HEK293T (cell line): ENCODE measurements around the gene KCNH1.

Experiments used
- CTCF ChIA-PET: fragments of 350-600 bp; formaldehyde crosslinking; extraction: SDS; loops from one replicate; lab custom pipeline; 2021; ENCODE audit warnings: antibody characterized with exemption, inconsistent platforms; lab: Yijun Ruan, JAX
- POLR2A ChIA-PET: fragments of 350-600 bp; formaldehyde crosslinking; extraction: SDS; loops from one replicate; lab custom pipeline; 2020; ENCODE audit warnings: antibody characterized with exemption, inconsistent platforms; lab: Yijun Ruan, JAX
- DNase-seq: peaks from one replicate; pipeline ENCODE4 v3.0.0; 2012; ENCODE audit warnings: mixed read lengths; ENCODE audit errors: extremely low spot score
- ARNT ChIP-seq: fragments of 450-650 bp; IDR thresholded peaks from 2 replicates; pipeline ENCODE4 v1.6.1; 2017; ENCODE audit warnings: mild to moderate bottlenecking
- BHLHE40 ChIP-seq: fragments of 450-650 bp; IDR thresholded peaks from 2 replicates; pipeline ENCODE4 v1.6.1; 2016; ENCODE audit warnings: mild to moderate bottlenecking, moderate library complexity, borderline replicate concordance
- CTBP1 ChIP-seq: fragments of 450-650 bp; IDR thresholded peaks from 2 replicates; pipeline ENCODE4 v1.6.1; 2016; ENCODE audit warnings: borderline replicate concordance
- ELF4 ChIP-seq: fragments of 450-650 bp; IDR thresholded peaks from 2 replicates; pipeline ENCODE4 v1.6.1; 2017; ENCODE audit warnings: antibody characterized with exemption
- FOXA1 ChIP-seq: fragments of 450-650 bp; IDR thresholded peaks from 2 replicates; pipeline ENCODE4 v1.6.1; 2016; ENCODE audit warnings: mild to moderate bottlenecking
- FOXK2 ChIP-seq: fragments of 450-650 bp; IDR thresholded peaks from 2 replicates; pipeline ENCODE4 v1.6.1; 2016; ENCODE audit warnings: mild to moderate bottlenecking
- FOXM1 ChIP-seq: fragments of 450-650 bp; IDR thresholded peaks from 2 replicates; pipeline ENCODE4 v1.6.1; 2017; ENCODE audit warnings: mild to moderate bottlenecking, borderline replicate concordance
- HDGF ChIP-seq: fragments of 450-650 bp; IDR thresholded peaks from 2 replicates; pipeline ENCODE4 v1.6.1; 2017; ENCODE audit warnings: antibody characterized with exemption, borderline replicate concordance
- L3MBTL2 ChIP-seq: fragments of 450-650 bp; conservative IDR thresholded peaks from 2 replicates; pipeline ENCODE4 v1.6.1; 2016; ENCODE audit warnings: mild to moderate bottlenecking
- LEF1 ChIP-seq: fragments of 450-650 bp; IDR thresholded peaks from 2 replicates; pipeline ENCODE4 v1.6.1; 2017; ENCODE audit warnings: mild to moderate bottlenecking, borderline replicate concordance
- NFRKB ChIP-seq: fragments of 450-650 bp; IDR thresholded peaks from 2 replicates; pipeline ENCODE4 v1.6.1; 2016; ENCODE audit warnings: mild to moderate bottlenecking, moderate library complexity
- SP1 ChIP-seq: fragments of 450-650 bp; IDR thresholded peaks from 2 replicates; pipeline ENCODE4 v1.6.1; 2017
- SUZ12 ChIP-seq: fragments of 450-650 bp; IDR thresholded peaks from 2 replicates; pipeline ENCODE4 v1.6.1; 2016; ENCODE audit warnings: mild to moderate bottlenecking
- TARDBP ChIP-seq: fragments of 450-650 bp; IDR thresholded peaks from 2 replicates; pipeline ENCODE4 v1.6.1; 2016
- ZNF384 ChIP-seq: fragments of 450-650 bp; IDR thresholded peaks from 2 replicates; pipeline ENCODE4 v1.6.1; 2016
- TF ChIP-seq, protein P1 (sequence below): fragments of 450-650 bp; IDR thresholded peaks from 2 replicates; pipeline ENCODE4 v1.6.1; 2016

The KCNH1 gene

DNA sequence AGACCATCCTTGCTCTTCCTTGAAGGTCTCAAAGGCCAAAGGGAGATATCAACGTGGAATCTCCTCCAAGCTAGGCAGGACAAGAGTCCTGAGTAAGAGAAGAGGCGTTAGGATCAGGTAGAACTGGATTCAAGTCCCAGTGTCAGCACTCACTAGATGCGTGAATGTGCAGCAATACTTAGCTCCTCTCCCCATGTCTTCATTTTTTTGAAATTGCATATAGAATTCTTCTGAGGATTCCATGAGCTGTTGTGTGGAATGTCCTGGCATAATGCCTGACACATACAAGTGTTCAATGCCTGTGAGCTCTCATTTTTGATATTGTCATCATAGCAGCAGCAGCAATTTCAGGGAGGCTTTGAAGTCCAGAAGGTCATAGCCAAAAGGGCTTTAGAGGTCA lies 333.2 kb downstream of the KCNH1 start:
- no peak for TF ChIP-seq ELF4
- TF ChIP-seq CTBP1: no peak
- no peak for TF ChIP-seq LEF1
- ChIA-PET POLR2A (no interaction called here), CTCF (interaction anchor here (0.7 kb wide), 1 partner anchor 21 kb away, joined by 4 read pairs; no protein-coding TSS in a partner anchor)
- DNase-seq: no peak

DNA sequence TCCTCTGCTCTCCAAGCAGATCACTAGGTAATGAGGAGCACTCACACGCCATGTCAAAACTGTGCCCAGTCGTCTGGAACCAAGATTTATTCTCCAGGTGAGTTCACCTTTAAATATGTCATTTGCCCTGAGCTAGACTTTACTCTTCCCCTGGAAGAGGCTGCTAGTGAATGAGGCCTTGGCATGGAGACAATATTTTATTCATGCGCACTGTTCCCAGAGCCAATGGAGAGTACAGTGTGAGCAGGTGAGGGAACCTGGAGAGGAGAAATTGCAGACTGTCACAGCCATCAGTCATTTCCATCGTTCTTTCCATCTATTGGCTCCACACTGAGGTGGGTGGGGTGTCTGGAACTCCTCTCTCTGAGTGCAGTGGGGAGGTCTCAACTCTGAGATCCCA lies 333.6 kb downstream of the KCNH1 start:
- DNase-seq: no peak

DNA sequence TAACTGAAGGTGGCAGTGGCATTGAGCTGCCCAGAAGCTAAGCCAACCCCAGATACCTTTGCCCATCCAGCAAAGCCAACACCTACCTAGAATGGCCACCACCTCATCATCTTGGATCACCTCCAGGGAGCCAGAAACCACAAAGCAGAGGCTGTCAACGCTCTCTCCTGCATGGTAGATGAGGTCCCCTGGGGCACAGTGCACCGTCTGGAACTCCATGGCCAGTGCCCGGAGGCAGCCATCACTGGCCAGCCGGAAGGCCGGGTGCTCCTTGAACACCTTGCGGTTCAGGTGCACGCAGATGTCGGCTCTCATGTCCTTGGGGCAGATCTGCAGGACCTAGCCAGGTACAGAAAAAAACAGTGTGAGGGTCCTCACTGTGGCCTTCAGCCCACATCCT lies 336.5 kb downstream of the KCNH1 start:
- no peak for TF ChIP-seq ZNF384
- TF ChIP-seq, protein P1, sequence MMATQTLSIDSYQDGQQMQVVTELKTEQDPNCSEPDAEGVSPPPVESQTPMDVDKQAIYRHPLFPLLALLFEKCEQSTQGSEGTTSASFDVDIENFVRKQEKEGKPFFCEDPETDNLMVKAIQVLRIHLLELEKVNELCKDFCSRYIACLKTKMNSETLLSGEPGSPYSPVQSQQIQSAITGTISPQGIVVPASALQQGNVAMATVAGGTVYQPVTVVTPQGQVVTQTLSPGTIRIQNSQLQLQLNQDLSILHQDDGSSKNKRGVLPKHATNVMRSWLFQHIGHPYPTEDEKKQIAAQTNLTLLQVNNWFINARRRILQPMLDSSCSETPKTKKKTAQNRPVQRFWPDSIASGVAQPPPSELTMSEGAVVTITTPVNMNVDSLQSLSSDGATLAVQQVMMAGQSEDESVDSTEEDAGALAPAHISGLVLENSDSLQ: no peak
- no peak for TF ChIP-seq NFRKB
- no peak for TF ChIP-seq FOXM1
- TF ChIP-seq BHLHE40: no peak
- TF ChIP-seq CTBP1: no peak
- TF ChIP-seq FOXA1: no peak
- TF ChIP-seq TARDBP: no peak
- no peak for TF ChIP-seq HDGF
- no peak for TF ChIP-seq ELF4
- TF ChIP-seq FOXK2: no peak
- no peak for TF ChIP-seq ARNT
- TF ChIP-seq LEF1: no peak
- no peak for TF ChIP-seq SUZ12
- TF ChIP-seq L3MBTL2: no peak
- TF ChIP-seq SP1: no peak
- CTCF ChIA-PET: no interaction called here
- no peak for DNase-seq
- POLR2A ChIA-PET: no interaction called here

More for the DNA sequence above, 333.6 kb downstream of the KCNH1 start:
- TF ChIP-seq BHLHE40 (no peak), ZNF384 (no peak), CTBP1 (no peak), FOXM1 (no peak), SUZ12 (no peak), LEF1 (no peak), FOXK2 (no peak), HDGF (no peak), NFRKB (no peak), FOXA1 (no peak), L3MBTL2 (no peak), TARDBP (no peak), ELF4 (no peak)
- CTCF ChIA-PET: no interaction called here
- POLR2A ChIA-PET: no interaction called here

DNA sequence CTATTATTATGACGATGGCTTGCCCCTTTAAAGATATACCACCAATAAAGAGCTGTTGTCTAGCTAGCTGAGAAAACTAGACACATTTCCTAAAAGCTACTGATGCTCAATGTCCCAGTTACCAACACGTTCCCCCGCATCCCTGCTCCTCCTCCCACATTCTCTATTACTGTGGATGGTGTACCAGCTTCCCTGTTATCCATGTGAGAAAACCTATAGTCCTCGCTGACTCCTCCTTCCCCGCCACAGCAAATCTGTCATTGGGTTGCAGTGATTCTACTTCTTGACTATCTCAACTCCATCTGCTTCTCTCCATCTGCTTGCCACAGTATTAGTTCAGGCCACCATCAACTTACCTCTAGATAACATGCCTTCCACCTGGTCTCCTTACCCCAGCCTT lies 337.5 kb downstream of the KCNH1 start:
- POLR2A ChIA-PET: no interaction called here
- no peak for DNase-seq
- TF ChIP-seq CTBP1 (no peak), ELF4 (no peak), SP1 (no peak)
- CTCF ChIA-PET: no interaction called here

DNA sequence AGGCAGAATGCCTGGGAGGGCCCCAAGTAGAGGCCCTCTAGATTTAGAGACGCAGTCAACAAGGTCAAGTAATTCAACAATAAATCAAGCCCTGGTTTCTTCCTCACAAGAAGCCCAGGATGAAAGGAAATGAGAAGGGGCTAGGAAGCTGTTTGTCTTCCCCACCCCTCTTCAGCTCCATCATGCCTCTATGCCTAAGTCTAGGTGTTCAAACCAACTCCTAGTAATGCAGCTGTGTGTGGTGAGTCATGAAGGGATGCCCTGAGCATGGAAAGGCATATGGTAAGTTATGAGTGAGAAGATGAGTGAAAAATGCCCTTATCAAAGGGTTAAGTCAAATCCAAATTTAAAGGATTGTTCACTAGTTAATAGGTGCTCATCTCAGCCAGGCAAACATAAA lies 339.5 kb downstream of the KCNH1 start:
- TF ChIP-seq CTBP1 (no peak), ELF4 (no peak)
- TF ChIP-seq, protein P1: no peak
- DNase-seq: no peak
- ChIA-PET POLR2A (no interaction called here), CTCF (no interaction called here)

DNA sequence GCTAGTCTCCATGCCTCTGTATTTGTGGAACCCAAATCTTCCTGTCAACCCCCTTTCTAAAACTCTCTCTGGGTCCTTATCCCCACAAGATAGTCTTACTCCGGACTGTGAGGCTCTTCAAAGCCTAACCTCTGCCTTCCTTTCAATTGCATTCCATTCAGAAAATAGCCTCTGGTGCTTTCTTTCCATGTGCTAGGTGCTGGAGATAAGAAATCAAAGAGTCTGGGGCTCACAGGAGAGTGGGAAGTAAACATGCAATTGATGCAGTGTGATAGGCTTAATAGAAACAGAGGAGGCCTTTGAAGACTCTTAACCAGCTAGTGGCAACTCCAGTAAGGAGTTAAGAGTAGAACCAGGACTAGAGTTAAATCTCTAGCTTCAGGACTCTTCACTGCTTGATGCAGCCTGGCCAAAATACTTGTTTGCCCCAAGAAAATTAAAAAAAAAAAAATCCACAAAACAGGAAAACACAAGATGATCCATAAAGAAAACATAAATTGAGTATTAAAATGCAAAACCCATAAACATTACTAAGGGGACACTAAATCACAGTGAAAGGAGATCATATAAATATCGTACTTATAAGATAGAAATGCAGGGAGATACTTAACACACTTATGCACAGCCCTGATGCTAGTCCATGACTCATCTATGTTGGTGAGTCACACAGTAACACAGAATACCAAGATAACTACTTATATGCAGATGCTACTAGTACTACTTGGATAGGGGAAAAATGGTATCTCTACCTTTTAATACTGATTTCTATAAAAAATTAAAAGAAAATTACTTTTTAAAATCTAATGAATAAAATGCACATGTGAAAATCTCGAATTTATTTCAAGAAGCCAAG lies 341.5 kb downstream of the KCNH1 start:
- no peak for TF ChIP-seq BHLHE40
- POLR2A ChIA-PET: no interaction called here
- CTCF ChIA-PET: interaction anchor here (0.6 kb wide), 1 partner anchor 592 kb away, joined by 3 read pairs; no protein-coding TSS in a partner anchor
- DNase-seq: no peak

DNA sequence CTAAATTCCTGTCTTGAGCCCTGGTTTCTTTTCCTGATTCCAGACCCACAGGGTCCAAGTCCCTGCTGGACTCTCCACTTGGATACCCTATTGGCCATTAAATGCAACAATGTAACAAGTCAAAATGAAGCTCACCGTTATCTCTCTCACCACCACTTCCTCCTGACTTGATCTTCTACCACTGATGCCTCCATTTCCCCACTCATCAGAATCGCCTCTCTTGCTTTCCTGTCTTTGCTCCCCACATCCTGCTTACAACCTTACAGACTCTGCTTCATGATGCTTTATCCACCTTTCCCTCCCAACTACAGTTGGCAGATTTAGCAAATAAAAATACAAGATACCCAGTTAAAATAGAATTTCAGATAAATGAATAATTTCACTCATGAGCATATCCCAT lies 343.8 kb downstream of the KCNH1 start:
- DNase-seq: no peak
- no peak for TF ChIP-seq SUZ12
- TF ChIP-seq ELF4: no peak
- TF ChIP-seq L3MBTL2: no peak
- no peak for TF ChIP-seq ARNT
- no peak for TF ChIP-seq CTBP1
- TF ChIP-seq BHLHE40: no peak
- TF ChIP-seq FOXK2: no peak
- no peak for TF ChIP-seq FOXA1
- ChIA-PET POLR2A (no interaction called here), CTCF (no interaction called here)
